WTC11 (cell line): ENCODE data around the gene STKLD1. TPM values are rescaled to one million over a fixed set of nuclear protein-coding genes. Genes with fewer than 3 reads are reported as not detected.

Experiments
- CREB1 ChIP-seq: sonication (generic); formaldehyde crosslinking; IDR thresholded peaks from 2 replicates; pipeline ENCODE4 v1.8.0; 2023; ENCODE audit warnings: mild to moderate bottlenecking, missing genetic modification reagents
- ESRRA ChIP-seq: sonication (generic); formaldehyde crosslinking; IDR thresholded peaks from 2 replicates; pipeline ENCODE4 v1.8.1; 2022; ENCODE audit warnings: mild to moderate bottlenecking, missing genetic modification reagents, borderline replicate concordance
- HMGA2 ChIP-seq: fragments of 250-450 bp; sonication (Bioruptor Pico); IDR thresholded peaks from 2 replicates; pipeline ENCODE4 v1.4.0; 2021; ENCODE audit warnings: mild to moderate bottlenecking, moderate library complexity
- NFATC4 ChIP-seq: fragments of 250-450 bp; sonication (Bioruptor Pico); IDR thresholded peaks from 2 replicates; pipeline ENCODE4 v1.9.0; 2021; ENCODE audit warnings: mild to moderate bottlenecking
- NR1H2 ChIP-seq: sonication (generic); formaldehyde crosslinking; IDR thresholded peaks from 2 replicates; pipeline ENCODE4 v1.9.0; 2021; ENCODE audit warnings: mild to moderate bottlenecking, moderate library complexity, missing genetic modification reagents
- OVOL2 ChIP-seq: fragments of 250-450 bp; sonication (Bioruptor Pico); IDR thresholded peaks from 2 replicates; pipeline ENCODE4 v1.9.0; 2021; ENCODE audit warnings: mild to moderate bottlenecking, borderline replicate concordance
- TP53 ChIP-seq: sonication (generic); formaldehyde crosslinking; IDR thresholded peaks from 2 replicates; pipeline ENCODE4 v1.8.1; 2023; ENCODE audit warnings: mild to moderate bottlenecking, missing genetic modification reagents
- total RNA-seq: library from RNA; stranded (reverse); gene quantifications from 3 replicates; pipeline ENCODE4 v1.2.3, GENCODE V29; 2021
- TF ChIP-seq, protein P1 (sequence below): sonication (generic); formaldehyde crosslinking; IDR thresholded peaks from 2 replicates; pipeline ENCODE4 v1.8.0; 2022; ENCODE audit warnings: missing genetic modification reagents
- TF ChIP-seq, protein P2 (sequence below): sonication (generic); formaldehyde crosslinking; IDR thresholded peaks from 2 replicates; pipeline ENCODE4 v1.8.0; 2022; ENCODE audit warnings: mild to moderate bottlenecking, missing genetic modification reagents
- TF ChIP-seq, protein P3 (sequence below): sonication (generic); formaldehyde crosslinking; conservative IDR thresholded peaks from 2 replicates; pipeline ENCODE4 v1.8.1; 2022; ENCODE audit warnings: mild to moderate bottlenecking, missing genetic modification reagents
- TF ChIP-seq, protein P4 (sequence below): sonication (generic); formaldehyde crosslinking; IDR thresholded peaks from 2 replicates; pipeline ENCODE4 v1.8.1; 2023; ENCODE audit warnings: mild to moderate bottlenecking, missing genetic modification reagents
- TF ChIP-seq, protein P5 (sequence below): sonication (generic); formaldehyde crosslinking; IDR thresholded peaks from 2 replicates; pipeline ENCODE4 v1.8.1; 2023; ENCODE audit warnings: mild to moderate bottlenecking, moderate library complexity, missing genetic modification reagents
- TF ChIP-seq, protein P6 (sequence below): fragments of 250-450 bp; sonication (Bioruptor Pico); IDR thresholded peaks from 2 replicates; pipeline ENCODE4 v1.9.0; 2021; ENCODE audit warnings: mild to moderate bottlenecking
- TF ChIP-seq, protein P7 (sequence below): sonication (generic); formaldehyde crosslinking; IDR thresholded peaks from 2 replicates; pipeline ENCODE4 v1.8.1; 2022; ENCODE audit warnings: mild to moderate bottlenecking, moderate library complexity, missing genetic modification reagents
- TF ChIP-seq, protein P8 (sequence below): sonication (generic); formaldehyde crosslinking; conservative IDR thresholded peaks from 2 replicates; pipeline ENCODE4 v1.8.1; 2023; ENCODE audit warnings: mild to moderate bottlenecking, low read depth, missing genetic modification reagents, moderate library complexity

Gene STKLD1
- total RNA-seq, 1 experiment from 2014 or later = 0.98 TPM

DNA sequence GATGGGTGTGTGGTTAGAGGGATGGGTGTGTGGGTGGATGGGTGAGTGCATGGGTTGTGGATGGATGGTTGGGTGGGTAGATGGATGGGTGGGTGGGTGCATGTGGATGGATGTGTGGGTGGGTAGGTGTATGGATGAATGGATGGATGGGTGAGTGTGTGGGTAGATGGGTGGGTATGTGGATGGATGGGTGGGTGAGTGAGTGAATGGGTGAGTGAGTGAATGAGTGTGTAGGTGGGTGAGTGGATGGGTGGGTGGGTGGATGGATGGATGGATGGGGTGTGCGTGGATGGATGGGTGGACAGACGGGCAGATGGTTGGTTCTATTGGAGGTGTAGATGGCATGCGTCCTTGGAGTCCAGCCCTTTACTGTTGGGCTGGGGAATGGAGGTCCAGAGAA lies 17.2 kb downstream of the STKLD1 start (continued):
- TF ChIP-seq, protein P1, sequence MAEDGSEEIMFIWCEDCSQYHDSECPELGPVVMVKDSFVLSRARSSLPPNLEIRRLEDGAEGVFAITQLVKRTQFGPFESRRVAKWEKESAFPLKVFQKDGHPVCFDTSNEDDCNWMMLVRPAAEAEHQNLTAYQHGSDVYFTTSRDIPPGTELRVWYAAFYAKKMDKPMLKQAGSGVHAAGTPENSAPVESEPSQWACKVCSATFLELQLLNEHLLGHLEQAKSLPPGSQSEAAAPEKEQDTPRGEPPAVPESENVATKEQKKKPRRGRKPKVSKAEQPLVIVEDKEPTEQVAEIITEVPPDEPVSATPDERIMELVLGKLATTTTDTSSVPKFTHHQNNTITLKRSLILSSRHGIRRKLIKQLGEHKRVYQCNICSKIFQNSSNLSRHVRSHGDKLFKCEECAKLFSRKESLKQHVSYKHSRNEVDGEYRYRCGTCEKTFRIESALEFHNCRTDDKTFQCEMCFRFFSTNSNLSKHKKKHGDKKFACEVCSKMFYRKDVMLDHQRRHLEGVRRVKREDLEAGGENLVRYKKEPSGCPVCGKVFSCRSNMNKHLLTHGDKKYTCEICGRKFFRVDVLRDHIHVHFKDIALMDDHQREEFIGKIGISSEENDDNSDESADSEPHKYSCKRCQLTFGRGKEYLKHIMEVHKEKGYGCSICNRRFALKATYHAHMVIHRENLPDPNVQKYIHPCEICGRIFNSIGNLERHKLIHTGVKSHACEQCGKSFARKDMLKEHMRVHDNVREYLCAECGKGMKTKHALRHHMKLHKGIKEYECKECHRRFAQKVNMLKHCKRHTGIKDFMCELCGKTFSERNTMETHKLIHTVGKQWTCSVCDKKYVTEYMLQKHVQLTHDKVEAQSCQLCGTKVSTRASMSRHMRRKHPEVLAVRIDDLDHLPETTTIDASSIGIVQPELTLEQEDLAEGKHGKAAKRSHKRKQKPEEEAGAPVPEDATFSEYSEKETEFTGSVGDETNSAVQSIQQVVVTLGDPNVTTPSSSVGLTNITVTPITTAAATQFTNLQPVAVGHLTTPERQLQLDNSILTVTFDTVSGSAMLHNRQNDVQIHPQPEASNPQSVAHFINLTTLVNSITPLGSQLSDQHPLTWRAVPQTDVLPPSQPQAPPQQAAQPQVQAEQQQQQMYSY = no peak
- TF ChIP-seq, protein P2, sequence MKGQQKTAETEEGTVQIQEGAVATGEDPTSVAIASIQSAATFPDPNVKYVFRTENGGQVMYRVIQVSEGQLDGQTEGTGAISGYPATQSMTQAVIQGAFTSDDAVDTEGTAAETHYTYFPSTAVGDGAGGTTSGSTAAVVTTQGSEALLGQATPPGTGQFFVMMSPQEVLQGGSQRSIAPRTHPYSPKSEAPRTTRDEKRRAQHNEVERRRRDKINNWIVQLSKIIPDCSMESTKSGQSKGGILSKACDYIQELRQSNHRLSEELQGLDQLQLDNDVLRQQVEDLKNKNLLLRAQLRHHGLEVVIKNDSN (CRISPR knock-in tag) = no peak
- TF ChIP-seq, protein P3, sequence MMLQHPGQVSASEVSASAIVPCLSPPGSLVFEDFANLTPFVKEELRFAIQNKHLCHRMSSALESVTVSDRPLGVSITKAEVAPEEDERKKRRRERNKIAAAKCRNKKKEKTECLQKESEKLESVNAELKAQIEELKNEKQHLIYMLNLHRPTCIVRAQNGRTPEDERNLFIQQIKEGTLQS (CRISPR knock-in tag) = no peak
- no peak for TF ChIP-seq CREB1 (CRISPR knock-in tag)
- TF ChIP-seq, protein P4, sequence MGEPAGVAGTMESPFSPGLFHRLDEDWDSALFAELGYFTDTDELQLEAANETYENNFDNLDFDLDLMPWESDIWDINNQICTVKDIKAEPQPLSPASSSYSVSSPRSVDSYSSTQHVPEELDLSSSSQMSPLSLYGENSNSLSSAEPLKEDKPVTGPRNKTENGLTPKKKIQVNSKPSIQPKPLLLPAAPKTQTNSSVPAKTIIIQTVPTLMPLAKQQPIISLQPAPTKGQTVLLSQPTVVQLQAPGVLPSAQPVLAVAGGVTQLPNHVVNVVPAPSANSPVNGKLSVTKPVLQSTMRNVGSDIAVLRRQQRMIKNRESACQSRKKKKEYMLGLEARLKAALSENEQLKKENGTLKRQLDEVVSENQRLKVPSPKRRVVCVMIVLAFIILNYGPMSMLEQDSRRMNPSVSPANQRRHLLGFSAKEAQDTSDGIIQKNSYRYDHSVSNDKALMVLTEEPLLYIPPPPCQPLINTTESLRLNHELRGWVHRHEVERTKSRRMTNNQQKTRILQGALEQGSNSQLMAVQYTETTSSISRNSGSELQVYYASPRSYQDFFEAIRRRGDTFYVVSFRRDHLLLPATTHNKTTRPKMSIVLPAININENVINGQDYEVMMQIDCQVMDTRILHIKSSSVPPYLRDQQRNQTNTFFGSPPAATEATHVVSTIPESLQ (CRISPR knock-in tag) = no peak
- no peak for TF ChIP-seq ESRRA (CRISPR knock-in tag)
- no peak for TF ChIP-seq OVOL2 (CRISPR knock-in tag)
- no peak for TF ChIP-seq HMGA2 (CRISPR knock-in tag)
- TF ChIP-seq TP53 (CRISPR knock-in tag) = no peak
- no peak for TF ChIP-seq NFATC4 (CRISPR knock-in tag)
- no peak for TF ChIP-seq NR1H2 (CRISPR knock-in tag)
- TF ChIP-seq, protein P5, sequence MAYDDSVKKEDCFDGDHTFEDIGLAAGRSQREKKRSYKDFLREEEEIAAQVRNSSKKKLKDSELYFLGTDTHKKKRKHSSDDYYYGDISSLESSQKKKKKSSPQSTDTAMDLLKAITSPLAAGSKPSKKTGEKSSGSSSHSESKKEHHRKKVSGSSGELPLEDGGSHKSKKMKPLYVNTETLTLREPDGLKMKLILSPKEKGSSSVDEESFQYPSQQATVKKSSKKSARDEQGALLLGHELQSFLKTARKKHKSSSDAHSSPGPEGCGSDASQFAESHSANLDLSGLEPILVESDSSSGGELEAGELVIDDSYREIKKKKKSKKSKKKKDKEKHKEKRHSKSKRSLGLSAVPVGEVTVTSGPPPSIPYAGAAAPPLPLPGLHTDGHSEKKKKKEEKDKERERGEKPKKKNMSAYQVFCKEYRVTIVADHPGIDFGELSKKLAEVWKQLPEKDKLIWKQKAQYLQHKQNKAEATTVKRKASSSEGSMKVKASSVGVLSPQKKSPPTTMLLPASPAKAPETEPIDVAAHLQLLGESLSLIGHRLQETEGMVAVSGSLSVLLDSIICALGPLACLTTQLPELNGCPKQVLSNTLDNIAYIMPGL (CRISPR knock-in tag) = no peak
- TF ChIP-seq, protein P6, sequence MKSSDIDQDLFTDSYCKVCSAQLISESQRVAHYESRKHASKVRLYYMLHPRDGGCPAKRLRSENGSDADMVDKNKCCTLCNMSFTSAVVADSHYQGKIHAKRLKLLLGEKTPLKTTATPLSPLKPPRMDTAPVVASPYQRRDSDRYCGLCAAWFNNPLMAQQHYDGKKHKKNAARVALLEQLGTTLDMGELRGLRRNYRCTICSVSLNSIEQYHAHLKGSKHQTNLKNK (CRISPR knock-in tag) = no peak
- TF ChIP-seq, protein P7, sequence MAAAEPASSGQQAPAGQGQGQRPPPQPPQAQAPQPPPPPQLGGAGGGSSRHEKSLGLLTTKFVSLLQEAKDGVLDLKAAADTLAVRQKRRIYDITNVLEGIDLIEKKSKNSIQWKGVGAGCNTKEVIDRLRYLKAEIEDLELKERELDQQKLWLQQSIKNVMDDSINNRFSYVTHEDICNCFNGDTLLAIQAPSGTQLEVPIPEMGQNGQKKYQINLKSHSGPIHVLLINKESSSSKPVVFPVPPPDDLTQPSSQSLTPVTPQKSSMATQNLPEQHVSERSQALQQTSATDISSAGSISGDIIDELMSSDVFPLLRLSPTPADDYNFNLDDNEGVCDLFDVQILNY (CRISPR knock-in tag) = no peak
- TF ChIP-seq, protein P8, sequence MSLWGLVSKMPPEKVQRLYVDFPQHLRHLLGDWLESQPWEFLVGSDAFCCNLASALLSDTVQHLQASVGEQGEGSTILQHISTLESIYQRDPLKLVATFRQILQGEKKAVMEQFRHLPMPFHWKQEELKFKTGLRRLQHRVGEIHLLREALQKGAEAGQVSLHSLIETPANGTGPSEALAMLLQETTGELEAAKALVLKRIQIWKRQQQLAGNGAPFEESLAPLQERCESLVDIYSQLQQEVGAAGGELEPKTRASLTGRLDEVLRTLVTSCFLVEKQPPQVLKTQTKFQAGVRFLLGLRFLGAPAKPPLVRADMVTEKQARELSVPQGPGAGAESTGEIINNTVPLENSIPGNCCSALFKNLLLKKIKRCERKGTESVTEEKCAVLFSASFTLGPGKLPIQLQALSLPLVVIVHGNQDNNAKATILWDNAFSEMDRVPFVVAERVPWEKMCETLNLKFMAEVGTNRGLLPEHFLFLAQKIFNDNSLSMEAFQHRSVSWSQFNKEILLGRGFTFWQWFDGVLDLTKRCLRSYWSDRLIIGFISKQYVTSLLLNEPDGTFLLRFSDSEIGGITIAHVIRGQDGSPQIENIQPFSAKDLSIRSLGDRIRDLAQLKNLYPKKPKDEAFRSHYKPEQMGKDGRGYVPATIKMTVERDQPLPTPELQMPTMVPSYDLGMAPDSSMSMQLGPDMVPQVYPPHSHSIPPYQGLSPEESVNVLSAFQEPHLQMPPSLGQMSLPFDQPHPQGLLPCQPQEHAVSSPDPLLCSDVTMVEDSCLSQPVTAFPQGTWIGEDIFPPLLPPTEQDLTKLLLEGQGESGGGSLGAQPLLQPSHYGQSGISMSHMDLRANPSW (CRISPR knock-in tag) = no peak
